Activated naive CD4-positive, alpha-beta T cell treated with anti-CD3 and anti-CD28 coated beads, Interleukin-2, amount 50 U/mL, for 72 hours (primary cell): ENCODE results near the gene MPRIP. TPM values are rescaled to one million over a fixed set of nuclear protein-coding genes. Genes with fewer than 3 reads are reported as not detected.

Source experiments
- ATAC-seq, 2 donors: fragments of 150-1000 bp; cut with Tn5 transposase; 2 replicates each; pipeline ENCODE4 v1.10.0; 2021; ENCODE audit warnings: mild to moderate bottlenecking in 2 of 2, moderate library complexity in 2 of 2
- DNase-seq, 2 donors: peaks; one replicate each; pipeline ENCODE4 v3.0.0; 2021 to 2022; ENCODE audit warnings: low spot score in 2 of 2
- H3K27ac Mint-ChIP-seq, 2 donors: one replicate each; pipeline ENCODE4 v1.8.0; 2022; ENCODE audit warnings: mild to moderate bottlenecking in 2 of 2, mixed read lengths in 2 of 2
- H3K36me3 Mint-ChIP-seq, 2 donors: one replicate each; pipeline ENCODE4 v1.8.0; 2022; ENCODE audit warnings: mixed read lengths in 2 of 2
- H3K9me3 Mint-ChIP-seq, 2 donors: one replicate each; pipeline ENCODE4 v1.8.0; 2022; ENCODE audit warnings: mixed read lengths in 2 of 2
- total RNA-seq, 2 donors: library from RNA; stranded (reverse); gene quantifications; one replicate each; pipeline ENCODE4 v1.2.3, GENCODE V29; 2022

The MPRIP gene
- total RNA-seq, 2 donors from 2014 or later = 67.4 to 134 TPM

DNA sequence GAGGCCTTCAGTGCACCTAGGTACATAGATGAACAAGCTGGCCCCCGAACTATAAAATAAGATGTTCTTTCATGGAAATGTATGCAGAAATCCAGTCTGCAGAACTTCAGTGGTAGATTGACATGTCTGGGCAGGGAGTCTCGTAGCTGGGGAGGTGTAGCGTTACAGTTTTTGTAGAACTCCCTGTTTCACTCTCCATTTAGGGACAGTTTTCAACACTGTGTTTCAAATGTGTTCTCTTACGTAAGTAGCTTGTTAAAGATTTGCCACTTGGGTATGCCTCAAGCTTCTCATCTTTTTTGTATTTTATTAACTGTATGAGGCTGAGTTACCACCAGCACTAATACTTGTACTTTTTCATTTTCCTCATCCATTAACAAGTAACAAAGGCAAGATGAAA, 117.3 kb downstream of the MPRIP start:
- no peak for ATAC-seq

DNA sequence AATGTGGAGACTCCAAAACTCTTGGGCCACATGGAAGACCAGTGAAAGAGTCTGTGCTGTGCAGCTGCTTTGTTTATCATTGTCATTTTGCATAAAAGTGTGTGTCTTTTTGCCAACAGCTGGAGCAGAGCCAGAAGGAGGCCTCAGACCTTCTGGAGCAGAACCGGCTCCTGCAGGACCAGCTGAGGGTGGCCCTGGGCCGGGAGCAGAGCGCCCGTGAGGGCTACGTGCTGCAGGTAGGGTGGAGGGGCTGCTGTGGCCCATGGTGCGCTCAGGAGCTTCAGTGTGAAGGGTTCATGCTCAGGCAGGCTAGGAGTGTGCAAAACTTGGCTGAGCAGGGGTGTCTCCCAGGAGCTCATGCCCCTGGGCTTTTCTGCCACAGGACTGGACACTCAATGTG, 118.9 kb downstream of the MPRIP start:
- no peak for DNase-seq
- no peak for ATAC-seq
- H3K9me3 Mint-ChIP-seq = no peaks in the 10 kb centered on the region
- H3K27ac Mint-ChIP-seq = no peak overlapping the region
- H3K36me3 Mint-ChIP-seq = peaks cover 0 to 9% of the 10 kb centered on the region in 2 donors

More for the DNA sequence above, 117.3 kb downstream of the MPRIP start:
- no peak for DNase-seq
- peaks cover 2 to 4% of the 10 kb centered on the region in 2 donors for H3K36me3 Mint-ChIP-seq
- H3K27ac Mint-ChIP-seq = peak overlapping the region in 1 of 2 donors; percentile 7
- no peaks in the 10 kb centered on the region for H3K9me3 Mint-ChIP-seq

DNA sequence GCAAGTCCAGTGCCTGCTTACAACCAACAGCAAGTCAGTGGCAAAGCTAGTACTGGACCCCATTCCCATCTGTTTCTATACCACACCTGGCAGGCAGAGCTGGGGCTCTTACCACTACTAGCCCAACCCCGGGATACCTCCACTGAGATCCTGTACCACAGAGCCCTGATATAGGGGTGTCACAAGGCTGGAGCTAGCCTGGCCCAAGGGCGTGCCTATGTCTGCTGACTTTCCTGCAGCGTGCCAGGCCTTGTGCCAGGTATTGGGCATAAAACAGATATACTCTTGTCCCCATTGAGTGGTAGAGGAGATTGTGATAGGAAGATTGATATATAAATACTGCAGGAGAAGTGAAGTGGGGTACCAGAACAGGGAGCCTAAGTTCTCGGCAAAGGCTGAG, 119.5 kb downstream of the MPRIP start:
- H3K36me3 Mint-ChIP-seq = peaks cover 0 to 9% of the 10 kb centered on the region in 2 donors
- DNase-seq (no peak), ATAC-seq (no peak)
- no peak overlapping the region for H3K27ac Mint-ChIP-seq
- H3K9me3 Mint-ChIP-seq = no peaks in the 10 kb centered on the region

DNA sequence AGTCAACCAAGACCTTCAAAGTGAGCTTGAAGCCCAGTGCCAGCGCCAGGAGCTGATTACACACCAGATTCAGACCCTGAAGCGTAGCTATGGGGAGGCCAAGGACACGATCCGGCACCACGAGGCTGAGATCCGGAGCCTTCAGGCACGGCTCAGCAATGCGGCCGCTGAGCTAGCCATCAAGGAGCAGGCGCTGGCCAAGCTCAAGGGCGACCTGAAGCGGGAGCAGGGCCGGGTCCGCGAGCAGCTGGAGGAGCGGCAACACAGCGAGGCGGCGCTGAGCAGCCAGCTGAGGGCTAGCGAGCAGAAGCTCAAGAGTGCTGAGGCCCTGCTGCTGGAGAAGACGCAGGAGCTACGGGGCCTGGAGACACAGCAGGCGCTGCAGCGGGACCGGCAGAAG, 121.9 kb downstream of the MPRIP start:
- DNase-seq (no peak), ATAC-seq (no peak)
- Mint-ChIP-seq H3K9me3 (no peaks in the 10 kb centered on the region), H3K36me3 (peaks cover 0 to 14% of the 10 kb centered on the region in 2 donors), H3K27ac (peak overlapping the region; percentile 12 to 92)

DNA sequence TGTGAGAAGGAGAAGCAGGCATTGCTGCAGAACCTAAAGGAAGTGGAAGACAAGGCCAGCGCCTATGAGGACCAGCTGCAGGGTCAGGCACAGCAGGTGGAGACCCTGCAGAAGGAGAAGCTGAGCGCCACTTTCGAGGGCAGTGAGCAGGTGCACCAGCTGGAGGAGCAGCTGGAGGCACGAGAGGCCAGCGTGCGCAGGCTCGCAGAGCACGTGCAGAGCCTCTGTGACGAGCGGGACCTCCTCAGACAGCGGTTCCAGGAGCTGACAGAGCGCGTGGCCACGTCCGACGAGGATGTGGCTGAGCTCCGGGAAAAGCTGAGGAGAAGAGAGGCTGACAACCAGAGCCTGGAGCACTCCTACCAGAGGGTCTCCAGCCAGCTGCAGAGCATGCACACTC, 122.4 kb downstream of the MPRIP start:
- ATAC-seq (no peak), DNase-seq (no peak)
- H3K9me3 Mint-ChIP-seq = no peaks in the 10 kb centered on the region
- peak overlapping the region in 1 of 2 donors; percentile 92 for H3K27ac Mint-ChIP-seq
- H3K36me3 Mint-ChIP-seq = peaks cover 0 to 14% of the 10 kb centered on the region in 2 donors

DNA sequence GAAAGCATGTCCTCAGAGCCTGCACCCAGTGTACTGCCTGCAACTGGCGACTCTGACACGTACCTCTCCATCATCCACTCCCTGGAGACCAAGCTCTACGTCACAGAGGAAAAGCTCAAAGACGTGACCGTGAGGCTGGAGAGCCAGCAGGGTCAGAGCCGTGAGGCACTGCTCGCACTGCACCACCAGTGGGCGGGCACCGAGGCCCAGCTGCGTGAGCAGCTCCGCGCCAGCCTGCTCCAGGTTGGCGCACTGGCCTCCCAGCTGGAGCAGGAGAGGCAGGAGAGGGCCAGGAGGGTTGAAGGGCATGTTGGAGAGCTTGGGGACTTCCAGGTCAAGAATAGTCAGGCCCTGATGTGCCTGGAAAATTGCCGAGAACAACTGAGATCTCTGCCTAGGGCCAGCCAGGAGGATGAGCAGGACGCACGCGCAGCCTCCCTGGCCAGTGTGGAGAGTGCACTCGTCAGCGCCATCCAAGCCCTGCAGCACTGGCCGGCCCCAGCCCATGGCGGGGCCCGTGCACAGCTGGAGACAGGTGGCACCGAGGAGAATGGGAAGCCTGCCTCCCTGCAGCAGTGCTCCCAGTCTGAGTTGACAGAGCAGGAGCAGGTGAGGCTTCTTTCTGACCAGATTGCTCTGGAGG, 123.5 kb downstream of the MPRIP start:
- no peaks in the 10 kb centered on the region for H3K9me3 Mint-ChIP-seq
- H3K36me3 Mint-ChIP-seq = peaks cover 0 to 14% of the 10 kb centered on the region in 2 donors
- DNase-seq (no peak), ATAC-seq (no peak)
- H3K27ac Mint-ChIP-seq = peak overlapping the region in 1 of 2 donors; percentile 60

DNA sequence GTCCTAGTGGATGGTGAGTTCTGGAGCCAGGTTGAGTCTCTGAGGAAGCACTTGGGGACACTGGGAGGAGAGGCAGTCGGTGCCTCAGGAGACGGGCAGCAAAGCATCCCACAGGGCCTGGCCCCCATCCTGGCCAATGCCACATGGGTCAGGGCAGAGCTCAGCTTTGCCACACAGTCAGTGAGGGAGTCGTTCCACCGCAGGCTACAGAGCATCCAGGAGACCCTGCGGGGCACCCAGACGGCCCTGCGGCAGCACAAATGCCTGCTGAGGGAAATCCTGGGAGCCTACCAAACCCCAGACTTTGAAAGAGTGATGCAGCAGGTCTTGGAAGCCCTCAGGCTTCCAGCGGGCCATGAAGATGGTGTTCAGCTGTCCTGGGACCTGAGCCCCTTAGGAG, 124.2 kb downstream of the MPRIP start:
- ATAC-seq (no peak), DNase-seq (no peak)
- Mint-ChIP-seq H3K27ac (peak overlapping the region in 1 of 2 donors; percentile 60), H3K36me3 (peaks cover 0 to 17% of the 10 kb centered on the region in 2 donors), H3K9me3 (no peaks in the 10 kb centered on the region)

DNA sequence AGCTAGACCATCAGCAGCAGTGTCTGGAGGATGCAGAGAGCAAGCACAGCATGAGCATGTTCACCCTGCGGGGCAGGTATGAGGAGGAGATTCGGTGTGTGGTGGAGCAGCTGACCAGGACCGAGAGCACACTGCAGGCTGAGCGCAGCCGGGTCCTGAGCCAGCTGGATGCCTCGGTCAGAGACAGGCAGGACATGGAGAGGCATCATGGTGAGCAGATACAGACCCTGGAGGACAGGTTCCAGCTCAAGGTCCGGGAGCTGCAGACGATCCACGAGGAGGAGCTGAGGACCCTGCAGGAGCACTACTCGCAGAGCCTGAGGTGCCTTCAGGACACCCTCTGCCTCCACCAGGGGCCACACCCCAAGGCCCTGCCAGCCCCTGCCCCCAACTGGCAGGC, 125.1 kb downstream of the MPRIP start:
- no peak for ATAC-seq
- Mint-ChIP-seq H3K27ac (peak overlapping the region in 1 of 2 donors; percentile 39), H3K9me3 (no peaks in the 10 kb centered on the region), H3K36me3 (peaks cover 0 to 19% of the 10 kb centered on the region in 2 donors)
- no peak for DNase-seq

DNA sequence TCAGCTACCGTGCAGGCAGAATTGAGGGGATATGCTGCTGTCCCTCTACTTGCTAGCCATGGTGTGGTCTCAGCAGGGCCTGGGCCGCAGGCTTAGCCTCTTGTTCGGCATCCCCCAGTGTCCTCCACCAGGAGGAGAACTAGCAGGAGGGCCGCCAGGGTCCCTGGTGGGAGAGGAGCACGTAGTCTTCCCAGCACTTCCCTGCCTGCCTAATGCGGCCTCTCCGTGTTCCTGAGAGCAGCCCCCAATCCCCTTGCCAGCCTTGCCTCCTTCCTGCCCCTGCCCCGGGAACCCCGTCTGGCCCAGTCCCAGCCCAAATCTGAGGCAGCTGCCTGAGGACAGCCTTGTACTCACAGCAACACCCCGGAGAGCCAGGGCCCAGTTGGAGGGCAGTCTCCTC, 125.7 kb downstream of the MPRIP start:
- no peak for DNase-seq
- ATAC-seq = no peak
- H3K36me3 Mint-ChIP-seq = peaks cover 0 to 19% of the 10 kb centered on the region in 2 donors
- H3K27ac Mint-ChIP-seq = no peak overlapping the region
- no peaks in the 10 kb centered on the region for H3K9me3 Mint-ChIP-seq

DNA sequence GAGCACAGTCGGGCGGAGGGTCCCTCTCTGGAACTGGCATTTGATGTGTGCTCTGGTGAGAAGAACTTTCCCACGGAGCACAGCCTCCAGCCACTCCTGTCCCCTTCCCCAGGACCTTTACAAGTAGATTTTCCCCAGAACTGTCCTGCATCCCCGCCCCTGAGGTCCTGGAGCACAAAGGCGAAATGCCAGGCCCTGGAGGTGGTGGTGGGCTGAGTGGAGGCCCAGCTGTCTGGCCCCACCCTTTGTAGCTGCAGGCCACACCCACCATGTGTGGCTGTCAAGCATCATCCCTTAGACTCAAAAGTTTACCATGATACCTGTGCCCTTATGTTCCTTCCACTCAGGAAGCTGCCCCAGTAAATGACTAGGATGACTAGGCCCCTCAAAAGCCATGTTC, 126.1 kb downstream of the MPRIP start:
- no peak overlapping the region for H3K27ac Mint-ChIP-seq
- ATAC-seq = no peak
- H3K36me3 Mint-ChIP-seq = peaks cover 0 to 19% of the 10 kb centered on the region in 2 donors

DNA sequence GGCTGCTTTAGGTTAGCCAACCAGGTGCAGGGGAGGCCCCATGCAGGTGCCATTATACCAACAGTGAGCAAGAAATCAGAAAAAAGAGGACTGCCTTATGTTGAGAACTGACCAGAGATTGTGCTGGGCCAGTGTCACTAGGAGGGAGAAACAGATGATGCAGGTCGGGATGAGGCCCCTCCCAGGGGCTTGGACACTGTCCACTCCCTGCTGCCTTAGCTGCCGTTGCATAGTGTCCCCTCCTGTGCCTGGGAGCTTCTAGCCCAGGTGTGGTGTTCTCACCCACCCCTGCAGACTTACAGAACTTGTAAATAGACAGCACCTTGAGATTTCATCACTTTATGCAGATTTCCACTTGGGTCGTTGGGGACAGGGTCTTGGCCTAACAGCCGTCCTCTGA, 127.1 kb downstream of the MPRIP start:
- no peak for ATAC-seq
- Mint-ChIP-seq H3K9me3 (no peaks in the 10 kb centered on the region), H3K36me3 (peaks cover 0 to 16% of the 10 kb centered on the region in 2 donors), H3K27ac (no peak overlapping the region)
- no peak for DNase-seq

More for the DNA sequence above, 126.1 kb downstream of the MPRIP start:
- DNase-seq = no peak
- no peaks in the 10 kb centered on the region for H3K9me3 Mint-ChIP-seq

DNA sequence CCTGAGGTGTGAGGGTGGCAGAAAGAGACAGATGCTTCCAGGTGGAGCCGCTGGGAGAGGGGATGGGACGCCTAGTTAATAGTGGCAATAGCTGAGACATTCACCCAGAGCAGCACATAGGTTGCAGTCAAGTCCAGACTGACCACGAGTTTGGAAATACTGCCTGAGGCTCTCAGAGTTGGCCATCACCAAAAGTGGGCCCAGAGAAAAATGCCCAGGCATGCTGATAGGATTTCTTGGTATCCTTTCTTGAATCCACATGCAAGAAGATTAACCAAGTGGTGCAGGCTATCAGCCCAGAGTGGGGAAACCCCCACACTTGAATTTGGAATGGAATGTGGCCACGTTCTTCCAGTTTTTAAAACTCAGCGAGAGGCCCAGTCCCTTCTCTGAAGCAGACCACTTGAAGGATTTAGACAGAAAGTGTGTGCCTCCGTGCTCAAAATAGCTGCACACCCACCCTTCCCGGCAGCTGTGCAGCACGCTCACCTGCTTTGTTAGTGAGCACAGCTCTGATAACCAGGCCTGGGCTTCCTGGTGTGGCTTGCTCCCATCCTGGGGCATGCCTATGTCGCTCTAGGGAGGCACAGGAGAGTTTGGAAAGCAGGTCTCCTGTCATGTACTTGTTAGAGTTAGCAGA, 128.2 kb downstream of the MPRIP start:
- ATAC-seq (no peak), DNase-seq (no peak)
- peak overlapping the region; percentile 1 to 94 for H3K27ac Mint-ChIP-seq
- H3K9me3 Mint-ChIP-seq = no peaks in the 10 kb centered on the region
- peaks cover 0 to 9% of the 10 kb centered on the region in 2 donors for H3K36me3 Mint-ChIP-seq

DNA sequence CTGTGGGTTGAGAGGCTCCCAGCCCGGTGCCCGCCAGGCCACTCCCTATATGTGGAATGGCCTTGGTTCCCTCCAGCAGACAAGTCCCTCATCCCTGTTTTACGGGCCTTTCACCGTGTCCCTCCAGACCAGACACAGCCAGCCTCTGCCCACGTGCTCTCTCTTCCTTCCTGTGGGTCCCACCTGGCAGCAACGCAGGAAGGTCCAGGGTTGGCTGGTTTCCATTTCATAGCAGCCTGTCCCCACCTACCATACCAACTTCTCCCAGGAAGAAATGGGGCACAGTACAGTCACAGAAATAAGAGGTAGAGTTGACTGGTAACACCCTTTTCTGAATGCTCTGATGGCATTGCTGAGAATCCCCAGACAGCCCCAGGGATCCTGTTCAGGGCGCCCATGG, 128.9 kb downstream of the MPRIP start:
- H3K36me3 Mint-ChIP-seq = peaks cover 0 to 12% of the 10 kb centered on the region in 2 donors
- H3K9me3 Mint-ChIP-seq = no peaks in the 10 kb centered on the region
- H3K27ac Mint-ChIP-seq = peak overlapping the region; percentile 1 to 94
- DNase-seq = no peak
- ATAC-seq = no peak

DNA sequence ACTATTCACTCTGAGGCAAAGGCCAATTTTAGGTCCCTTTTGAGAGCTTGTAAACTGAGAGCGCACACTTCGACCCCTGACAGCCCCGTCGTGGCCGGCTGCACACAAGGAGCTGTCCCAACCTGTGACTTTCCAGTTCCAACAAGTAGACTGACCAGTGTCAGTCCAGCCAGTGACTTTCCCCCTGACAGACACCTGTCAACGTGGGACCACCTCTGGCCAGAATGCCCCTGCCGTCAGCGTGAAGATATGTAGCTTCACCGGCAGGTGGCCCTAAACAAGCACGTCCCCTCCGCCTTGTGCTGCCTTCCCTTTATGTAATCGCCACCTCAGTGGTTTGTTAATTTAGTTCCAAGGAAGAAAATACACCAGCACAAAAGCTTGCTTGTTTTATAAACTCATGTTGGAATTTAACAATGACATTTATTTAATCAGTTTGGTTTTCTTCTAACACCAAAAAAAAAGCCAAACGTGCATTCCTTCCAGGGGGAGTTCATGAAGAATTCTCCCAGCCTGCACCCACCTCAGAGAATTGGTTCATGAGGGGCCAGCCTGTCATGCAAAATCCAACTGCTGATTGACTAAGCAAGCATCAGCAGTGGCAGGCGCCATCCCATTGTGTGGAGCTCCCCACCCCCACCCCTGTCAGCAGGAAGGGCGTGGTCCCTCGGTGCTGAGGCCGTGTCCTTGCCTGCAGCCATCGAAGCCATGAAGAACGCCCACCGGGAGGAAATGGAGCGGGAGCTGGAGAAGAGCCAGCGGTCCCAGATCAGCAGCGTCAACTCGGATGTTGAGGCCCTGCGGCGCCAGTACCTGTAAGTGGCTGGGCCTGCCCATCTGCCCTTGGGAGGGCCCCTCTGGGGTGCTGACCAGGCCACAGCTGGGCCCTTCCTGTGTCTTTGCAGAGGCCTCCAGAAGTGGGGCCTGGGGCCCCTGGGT, 130.0 kb downstream of the MPRIP start:
- ATAC-seq (no peak), DNase-seq (no peak)
- no peaks in the 10 kb centered on the region for H3K9me3 Mint-ChIP-seq
- H3K36me3 Mint-ChIP-seq = peaks cover 5 to 19% of the 10 kb centered on the region in 2 donors
- H3K27ac Mint-ChIP-seq = peak overlapping the region in 1 of 2 donors; percentile 65

DNA sequence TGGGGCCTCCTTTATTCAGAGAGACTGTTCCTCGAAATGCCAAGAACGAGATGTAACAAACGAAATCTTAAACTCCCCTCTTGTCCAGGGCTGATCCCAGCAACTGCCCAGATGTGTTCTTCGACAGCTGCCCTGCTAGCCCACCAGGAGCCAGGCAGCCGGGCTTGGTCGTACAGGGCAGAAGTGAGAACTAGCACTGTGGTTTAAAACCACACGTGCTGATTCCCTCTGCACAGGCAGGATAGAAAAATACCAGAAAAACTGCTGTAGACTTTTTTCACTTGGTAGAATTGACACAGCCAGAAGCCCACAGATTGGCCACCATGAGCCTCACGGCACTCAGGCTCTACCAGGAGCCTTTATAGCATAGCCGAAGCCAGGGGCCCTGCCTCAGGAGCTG, 130.7 kb downstream of the MPRIP start:
- ATAC-seq (no peak), DNase-seq (no peak)
- peak overlapping the region in 1 of 2 donors; percentile 65 for H3K27ac Mint-ChIP-seq
- no peaks in the 10 kb centered on the region for H3K9me3 Mint-ChIP-seq
- peaks cover 12 to 21% of the 10 kb centered on the region in 2 donors for H3K36me3 Mint-ChIP-seq

DNA sequence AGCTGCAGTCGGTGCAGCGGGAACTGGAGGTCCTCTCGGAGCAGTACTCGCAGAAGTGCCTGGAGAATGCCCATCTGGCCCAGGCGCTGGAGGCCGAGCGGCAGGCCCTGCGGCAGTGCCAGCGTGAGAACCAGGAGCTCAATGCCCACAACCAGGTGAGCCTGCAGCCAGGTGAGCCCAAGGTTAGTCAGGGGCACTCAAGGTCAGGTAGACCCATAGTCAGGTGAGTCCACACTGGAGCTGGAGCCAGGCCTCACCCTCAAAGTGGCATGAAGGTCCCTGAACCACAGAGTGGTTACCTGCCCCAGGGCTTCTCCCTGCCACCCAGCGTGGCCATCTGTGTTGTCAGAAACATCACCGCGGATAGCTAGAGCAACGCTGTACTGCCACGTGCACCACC, 131.7 kb downstream of the MPRIP start:
- no peak for DNase-seq
- H3K27ac Mint-ChIP-seq = peak overlapping the region in 1 of 2 donors; percentile 60
- H3K36me3 Mint-ChIP-seq = peaks cover 16 to 26% of the 10 kb centered on the region in 2 donors
- no peak for ATAC-seq
- no peaks in the 10 kb centered on the region for H3K9me3 Mint-ChIP-seq

DNA sequence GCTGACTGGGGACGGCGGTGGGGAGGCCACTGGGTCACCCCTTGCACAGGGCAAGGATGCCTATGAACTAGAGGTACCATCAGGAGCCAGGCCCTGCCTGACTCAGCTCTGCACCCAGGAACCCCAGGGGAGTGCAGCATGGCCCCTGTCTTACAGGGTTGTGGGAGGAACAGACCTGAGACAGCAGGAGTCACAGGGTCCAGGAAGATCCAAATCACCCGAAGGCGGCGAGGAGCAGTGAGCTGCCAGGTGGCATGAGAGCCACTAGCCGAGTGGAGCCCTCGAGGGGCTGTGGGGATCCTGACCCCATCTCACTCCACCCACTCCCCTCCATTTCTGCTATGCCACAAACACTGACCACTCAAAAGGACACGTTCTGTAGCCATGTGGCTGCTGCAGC, 133.1 kb downstream of the MPRIP start:
- ATAC-seq (no peak), DNase-seq (no peak)
- H3K27ac Mint-ChIP-seq = peak overlapping the region; percentile 29 to 57
- H3K9me3 Mint-ChIP-seq = no peaks in the 10 kb centered on the region
- H3K36me3 Mint-ChIP-seq = peaks cover 27 to 32% of the 10 kb centered on the region in 2 donors
